Panc1 (cell line): Measurements from ENCODE around the gene FAM217B. TPM values are rescaled to one million over a fixed set of nuclear protein-coding genes. Genes with fewer than 3 reads are reported as not detected.

Experiments
- ATAC-seq: fragments of 200-7000 bp; cut with Tn5 transposase; 2 replicates; pipeline ENCODE4 v1.9.1; 2020; ENCODE audit warnings: mild to moderate bottlenecking, moderate library complexity
- BruUV-seq: library from RNA; stranded (reverse); fragments of 400-500 nt; replicated peaks from 2 replicates; lab custom pipeline; 2021; lab: Mats Ljungman, UMichigan
- CTCF ChIA-PET: fragments of 300-600 bp; sonication (Branson Sonifier 250); formaldehyde crosslinking; loops from one replicate; lab custom pipeline; 2022; ENCODE audit warnings: antibody characterized with exemption; lab: Charles Lee
- POLR2A ChIA-PET: fragments of 300-600 bp; sonication (Branson Sonifier 250); formaldehyde crosslinking; loops from one replicate; lab custom pipeline; 2022; ENCODE audit warnings: antibody characterized with exemption; lab: Charles Lee
- DNase-seq: peaks from one replicate; pipeline ENCODE4 v3.0.0-alpha.2; 2010; ENCODE audit warnings: low read depth, low spot score
- H3K27ac ChIP-seq: 2 replicates; pipeline ENCODE4 v1.5.1; 2011; ENCODE audit warnings: mild to moderate bottlenecking, low read length, inconsistent platforms
- H3K27me3 ChIP-seq: fragments of 200-500 bp; sonication (Bioruptor generic); 2 replicates; pipeline ENCODE4 v1.6.0; 2014; ENCODE audit warnings: low read length, inconsistent platforms; ENCODE audit not compliant: control insufficient read depth, insufficient read depth
- H3K36me3 ChIP-seq: fragments of 200-500 bp; sonication (Bioruptor generic); 2 replicates; pipeline ENCODE4 v1.5.1; 2014; ENCODE audit warnings: inconsistent platforms, mild to moderate bottlenecking, low read length, moderate library complexity; ENCODE audit not compliant: control insufficient read depth, insufficient read depth
- H3K4me1 ChIP-seq: 2 replicates; pipeline ENCODE4 v1.5.1; 2011; ENCODE audit warnings: inconsistent platforms, mild to moderate bottlenecking, low read length, moderate library complexity; ENCODE audit not compliant: control insufficient read depth, insufficient read depth
- H3K4me3 ChIP-seq, 2 experiments: 2 replicates each; pipeline ENCODE4 v1.5.1; 2011 to 2012; ENCODE audit warnings: low read depth in 2 of 2, low read length in 2 of 2, mild to moderate bottlenecking in 2 of 2, inconsistent platforms in 1 of 2, moderate library complexity in 1 of 2
- H3K9me3 ChIP-seq: fragments of 200-500 bp; sonication (Bioruptor generic); 2 replicates; pipeline ENCODE4 v1.5.1; 2014; ENCODE audit warnings: low read depth, mild to moderate bottlenecking, inconsistent platforms, low read length, moderate library complexity; ENCODE audit not compliant: control insufficient read depth, insufficient read depth
- POLR2AphosphoS5 ChIP-seq: IDR thresholded peaks from 2 replicates; pipeline ENCODE4 v1.6.1; 2012; ENCODE audit warnings: mild to moderate bottlenecking, low read depth, low read length, moderate library complexity
- SIN3A ChIP-seq: IDR thresholded peaks from 2 replicates; pipeline ENCODE4 v1.6.1; 2012; ENCODE audit warnings: low read depth, mild to moderate bottlenecking, low read length, moderate library complexity, borderline replicate concordance; ENCODE audit not compliant: insufficient read depth
- TCF7L2 ChIP-seq: IDR thresholded peaks from 2 replicates; pipeline ENCODE4 v1.6.1; 2011; ENCODE audit warnings: mild to moderate bottlenecking, low read depth, low read length, inconsistent platforms
- in situ Hi-C: cut with HindIII; loops from 2 replicates; pipeline ENCODE4 v1.10.0; 2016; ENCODE audit warnings: low sequenced_read_pairs, low pct_unique_long_range_greater_than_20kb
- intact Hi-C: fragments of 100-400 bp; cut with micrococcal nuclease; formaldehyde crosslinking; loops from one replicate; pipeline ENCODE4 v1.10.0; 2022; ENCODE audit not compliant: unreplicated experiment
- total RNA-seq: library from RNA; stranded (reverse); gene quantifications from one replicate; pipeline ENCODE4 v1.2.1, GENCODE V29; 2021; ENCODE audit not compliant: unreplicated experiment
- TF ChIP-seq, protein P1 (sequence below), 2 experiments: IDR thresholded peaks; 2 replicates each; pipeline ENCODE4 v1.6.1; 2011 to 2012; ENCODE audit warnings: low read depth in 2 of 2, control low read depth in 1 of 2, low read length in 1 of 2, mild to moderate bottlenecking in 1 of 2, moderate library complexity in 1 of 2; ENCODE audit not compliant: insufficient read depth in 1 of 2
- TF ChIP-seq, protein P2 (sequence below): fragments of 450-650 bp; IDR thresholded peaks from 2 replicates; pipeline ENCODE4 v1.5.1; 2017; ENCODE audit warnings: mild to moderate bottlenecking

The FAM217B gene
- total RNA-seq, 1 experiment from 2014 or later = 24.4 TPM

DNA sequence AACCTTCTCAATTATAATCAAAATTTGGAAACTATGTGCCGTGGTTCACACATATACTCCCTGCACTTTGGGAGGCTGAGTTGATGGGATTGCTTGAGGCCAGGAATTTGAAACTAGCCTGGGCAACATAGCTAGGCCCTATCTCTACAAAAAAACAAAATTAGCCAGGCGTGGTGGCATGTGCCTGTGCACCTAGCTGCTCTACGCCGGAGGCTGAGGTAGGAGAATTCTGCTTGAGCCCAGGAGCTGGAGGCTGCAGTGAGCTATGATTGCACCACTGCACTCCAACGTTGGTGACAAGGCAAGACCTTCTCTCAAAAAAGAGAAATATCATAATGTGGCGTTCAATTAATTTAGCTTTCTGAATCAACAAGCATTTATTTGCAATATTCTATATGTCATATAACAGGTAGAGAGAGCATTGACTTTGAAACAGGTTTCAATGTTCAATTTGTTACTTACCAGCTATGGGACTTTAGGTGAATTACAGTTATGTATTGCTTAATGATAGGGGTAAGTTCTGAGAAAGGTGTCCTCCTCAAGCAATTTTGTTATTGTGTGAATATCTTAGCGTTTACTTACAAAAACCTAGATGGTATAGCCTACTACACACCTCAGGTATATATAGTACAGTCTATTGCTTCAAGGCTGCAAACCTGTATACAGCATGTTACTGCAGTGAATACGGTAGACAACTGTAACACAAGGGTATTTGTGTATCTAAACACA, 4.6 kb upstream of the FAM217B start:
- CTCF ChIA-PET = no interaction called here
- H3K4me3 ChIP-seq = no peak overlapping the region
- no TSS peak for BruUV-seq
- in situ Hi-C loops = no loop called here
- no peak for ATAC-seq
- no peaks in the 10 kb centered on the region for H3K36me3 ChIP-seq
- H3K4me1 ChIP-seq = peaks cover 60% of the 10 kb centered on the region
- POLR2A ChIA-PET = interaction anchor here (0.6 kb wide), 1 partner anchor 18 kb away, joined by 4 read pairs; no protein-coding TSS in a partner anchor
- H3K9me3 ChIP-seq = no peaks in the 10 kb centered on the region
- H3K27ac ChIP-seq = peak overlapping the region; percentile 94
- no peaks in the 10 kb centered on the region for H3K27me3 ChIP-seq
- no peak for DNase-seq
- TF ChIP-seq TCF7L2 (no peak), POLR2AphosphoS5 (no peak), SIN3A (no peak)
- TF ChIP-seq, protein P1, sequence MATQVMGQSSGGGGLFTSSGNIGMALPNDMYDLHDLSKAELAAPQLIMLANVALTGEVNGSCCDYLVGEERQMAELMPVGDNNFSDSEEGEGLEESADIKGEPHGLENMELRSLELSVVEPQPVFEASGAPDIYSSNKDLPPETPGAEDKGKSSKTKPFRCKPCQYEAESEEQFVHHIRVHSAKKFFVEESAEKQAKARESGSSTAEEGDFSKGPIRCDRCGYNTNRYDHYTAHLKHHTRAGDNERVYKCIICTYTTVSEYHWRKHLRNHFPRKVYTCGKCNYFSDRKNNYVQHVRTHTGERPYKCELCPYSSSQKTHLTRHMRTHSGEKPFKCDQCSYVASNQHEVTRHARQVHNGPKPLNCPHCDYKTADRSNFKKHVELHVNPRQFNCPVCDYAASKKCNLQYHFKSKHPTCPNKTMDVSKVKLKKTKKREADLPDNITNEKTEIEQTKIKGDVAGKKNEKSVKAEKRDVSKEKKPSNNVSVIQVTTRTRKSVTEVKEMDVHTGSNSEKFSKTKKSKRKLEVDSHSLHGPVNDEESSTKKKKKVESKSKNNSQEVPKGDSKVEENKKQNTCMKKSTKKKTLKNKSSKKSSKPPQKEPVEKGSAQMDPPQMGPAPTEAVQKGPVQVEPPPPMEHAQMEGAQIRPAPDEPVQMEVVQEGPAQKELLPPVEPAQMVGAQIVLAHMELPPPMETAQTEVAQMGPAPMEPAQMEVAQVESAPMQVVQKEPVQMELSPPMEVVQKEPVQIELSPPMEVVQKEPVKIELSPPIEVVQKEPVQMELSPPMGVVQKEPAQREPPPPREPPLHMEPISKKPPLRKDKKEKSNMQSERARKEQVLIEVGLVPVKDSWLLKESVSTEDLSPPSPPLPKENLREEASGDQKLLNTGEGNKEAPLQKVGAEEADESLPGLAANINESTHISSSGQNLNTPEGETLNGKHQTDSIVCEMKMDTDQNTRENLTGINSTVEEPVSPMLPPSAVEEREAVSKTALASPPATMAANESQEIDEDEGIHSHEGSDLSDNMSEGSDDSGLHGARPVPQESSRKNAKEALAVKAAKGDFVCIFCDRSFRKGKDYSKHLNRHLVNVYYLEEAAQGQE (IDR thresholded peaks at IDR 0.05; ENCODE audit: insufficient read depth in 1 of 2, low read depth in 2 of 2, low read length in 1 of 2) = no peak
- TF ChIP-seq, protein P2, sequence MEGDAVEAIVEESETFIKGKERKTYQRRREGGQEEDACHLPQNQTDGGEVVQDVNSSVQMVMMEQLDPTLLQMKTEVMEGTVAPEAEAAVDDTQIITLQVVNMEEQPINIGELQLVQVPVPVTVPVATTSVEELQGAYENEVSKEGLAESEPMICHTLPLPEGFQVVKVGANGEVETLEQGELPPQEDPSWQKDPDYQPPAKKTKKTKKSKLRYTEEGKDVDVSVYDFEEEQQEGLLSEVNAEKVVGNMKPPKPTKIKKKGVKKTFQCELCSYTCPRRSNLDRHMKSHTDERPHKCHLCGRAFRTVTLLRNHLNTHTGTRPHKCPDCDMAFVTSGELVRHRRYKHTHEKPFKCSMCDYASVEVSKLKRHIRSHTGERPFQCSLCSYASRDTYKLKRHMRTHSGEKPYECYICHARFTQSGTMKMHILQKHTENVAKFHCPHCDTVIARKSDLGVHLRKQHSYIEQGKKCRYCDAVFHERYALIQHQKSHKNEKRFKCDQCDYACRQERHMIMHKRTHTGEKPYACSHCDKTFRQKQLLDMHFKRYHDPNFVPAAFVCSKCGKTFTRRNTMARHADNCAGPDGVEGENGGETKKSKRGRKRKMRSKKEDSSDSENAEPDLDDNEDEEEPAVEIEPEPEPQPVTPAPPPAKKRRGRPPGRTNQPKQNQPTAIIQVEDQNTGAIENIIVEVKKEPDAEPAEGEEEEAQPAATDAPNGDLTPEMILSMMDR = no peak
- intact Hi-C loops = no loop called here

DNA sequence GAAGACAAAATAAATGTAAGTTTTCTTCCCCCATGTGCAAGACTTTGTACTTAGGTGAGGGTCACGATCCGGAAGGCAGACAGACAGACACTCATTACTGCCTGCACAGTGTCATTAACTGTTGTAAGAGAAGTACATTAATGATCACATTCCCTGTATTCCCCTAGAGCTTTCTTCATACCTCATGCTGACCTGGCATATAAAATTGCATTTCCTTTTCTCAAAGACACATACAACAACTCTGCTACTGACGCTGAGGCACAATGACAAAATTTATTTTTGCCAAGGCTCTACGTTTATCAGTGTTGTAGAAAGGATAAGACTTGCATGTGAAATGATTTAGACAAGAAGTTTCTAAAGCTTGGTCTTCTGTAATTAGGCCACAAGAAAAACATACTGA, 3.8 kb upstream of the FAM217B start:
- H3K4me3 ChIP-seq = no peak overlapping the region
- no TSS peak for BruUV-seq
- CTCF ChIA-PET = no interaction called here

More for the DNA sequence above, 3.8 kb upstream of the FAM217B start:
- Histone ChIP-seq H3K27ac (peak overlapping the region; percentile 37; the same call in 1 of the 2 replicates), H3K4me1 (peaks cover 55% of the 10 kb centered on the region), H3K36me3 (no peaks in the 10 kb centered on the region; the same call in 1 of the 2 replicates), H3K27me3 (no peaks in the 10 kb centered on the region), H3K9me3 (no peaks in the 10 kb centered on the region)
- DNase-seq (no peak), ATAC-seq (no peak)
- POLR2A ChIA-PET = interaction anchor here (0.6 kb wide), 1 partner anchor 17 kb away, joined by 4 read pairs; no protein-coding TSS in a partner anchor
- in situ Hi-C loops (no loop called here), intact Hi-C loops (no loop called here)
- TF ChIP-seq, protein P2 = no peak
- no peak for TF ChIP-seq SIN3A
- no peak for TF ChIP-seq POLR2AphosphoS5
- TF ChIP-seq, protein P1 (IDR thresholded peaks at IDR 0.05; ENCODE audit: insufficient read depth in 1 of 2, low read depth in 2 of 2, low read length in 1 of 2) = no peak
- no peak for TF ChIP-seq TCF7L2
